IMR-90 (cell line): ENCODE data around the gene SHROOM4. TPM values are rescaled to one million over a fixed set of nuclear protein-coding genes. Genes with fewer than 3 reads are reported as not detected.
A peak's percentile ranks its signal among the peaks of the same experiment; 100 is the strongest.

Experiments
- ATAC-seq: fragments of 200-7000 bp; cut with Tn5 transposase; 2 replicates; pipeline ENCODE4 v1.9.1; 2020; ENCODE audit warnings: low read depth, mild to moderate bottlenecking, moderate library complexity
- BruUV-seq: library from RNA; stranded (reverse); fragments of 400-500 nt; replicated peaks from 2 replicates; lab custom pipeline; 2021; lab: Mats Ljungman, UMichigan
- CTCF ChIA-PET: fragments of 300-600 bp; formaldehyde crosslinking; extraction: SDS; loops from one replicate; lab custom pipeline; 2021; ENCODE audit warnings: antibody characterized with exemption; lab: Yijun Ruan, JAX
- POLR2A ChIA-PET: fragments of 300-600 bp; sonication (Branson Sonifier 250); formaldehyde crosslinking; loops from one replicate; lab custom pipeline; 2022; ENCODE audit warnings: antibody characterized with exemption; ENCODE audit not compliant: unreplicated experiment; lab: Charles Lee
- DNase-seq: peaks from one replicate; pipeline ENCODE4 v3.0.0; 2013
- H2AFZ ChIP-seq: replicated peaks from 2 replicates; pipeline ENCODE3; 2013; ENCODE audit warnings: low read length, mild to moderate bottlenecking; ENCODE audit not compliant: poor library complexity
- H2AK5ac ChIP-seq: 2 replicates; pipeline ENCODE4 v1.6.1; 2013; ENCODE audit warnings: low read depth, low read length, inconsistent platforms
- H2AK9ac ChIP-seq: replicated peaks from 2 replicates; pipeline ENCODE3; 2013; ENCODE audit warnings: mild to moderate bottlenecking, low read depth, low read length, moderate library complexity; ENCODE audit not compliant: poor library complexity
- H2BK120ac ChIP-seq: 2 replicates; pipeline ENCODE4 v1.6.1; 2013; ENCODE audit warnings: low read depth, low read length, inconsistent platforms
- H2BK15ac ChIP-seq: 3 replicates; pipeline ENCODE4 v1.6.1; 2013; ENCODE audit warnings: low read depth, low read length, inconsistent platforms
- H2BK20ac ChIP-seq: 2 replicates; pipeline ENCODE4 v1.6.1; 2013; ENCODE audit warnings: low read depth, mild to moderate bottlenecking, inconsistent platforms, low read length, moderate library complexity
- H2BK5ac ChIP-seq: 2 replicates; pipeline ENCODE4 v1.6.1; 2013; ENCODE audit warnings: mild to moderate bottlenecking, low read depth, low read length, inconsistent platforms; ENCODE audit not compliant: poor library complexity, severe bottlenecking
- H3K14ac ChIP-seq: replicated peaks from 2 replicates; pipeline ENCODE4 v1.6.1; 2013; ENCODE audit warnings: low read depth, low read length, inconsistent platforms
- H3K18ac ChIP-seq: 2 replicates; pipeline ENCODE4 v1.6.1; 2013; ENCODE audit warnings: low read depth, low read length, control low read depth
- H3K23ac ChIP-seq: 2 replicates; pipeline ENCODE4 v1.6.1; 2013; ENCODE audit warnings: low read depth, low read length, inconsistent platforms
- H3K27ac ChIP-seq: 2 replicates; pipeline ENCODE4 v1.5.1; 2013; ENCODE audit warnings: mild to moderate bottlenecking, control low read depth, low read length; ENCODE audit not compliant: insufficient read depth
- H3K27me3 ChIP-seq: 2 replicates; pipeline ENCODE4 v1.6.1; 2013; ENCODE audit warnings: low read length; ENCODE audit not compliant: control insufficient read depth, insufficient read depth
- H3K36me3 ChIP-seq: 2 replicates; pipeline ENCODE4 v1.6.1; 2013; ENCODE audit warnings: low read length, mixed read lengths; ENCODE audit not compliant: control insufficient read depth, insufficient read depth
- H3K4ac ChIP-seq: 2 replicates; pipeline ENCODE4 v1.6.1; 2013; ENCODE audit warnings: low read depth, low read length, inconsistent platforms
- H3K4me1 ChIP-seq: 2 replicates; pipeline ENCODE4 v1.6.1; 2013; ENCODE audit warnings: low read length, mixed read lengths; ENCODE audit not compliant: control insufficient read depth, insufficient read depth
- H3K4me2 ChIP-seq: 2 replicates; pipeline ENCODE4 v1.6.1; 2013; ENCODE audit warnings: low read depth, mild to moderate bottlenecking, control low read depth, low read length, moderate library complexity
- H3K4me3 ChIP-seq: 2 replicates; pipeline ENCODE4 v1.5.1; 2013; ENCODE audit warnings: low read depth, mild to moderate bottlenecking, control low read depth, low read length, moderate library complexity; ENCODE audit not compliant: insufficient read depth
- H3K56ac ChIP-seq: 2 replicates; pipeline ENCODE4 v1.6.1; 2013; ENCODE audit warnings: low read length, inconsistent platforms; ENCODE audit not compliant: insufficient read depth; ENCODE audit errors: extremely low read depth
- H3K79me1 ChIP-seq, 2 experiments: 2 replicates each; pipeline ENCODE4 v1.6.1; 2013; ENCODE audit warnings: low read length in 2 of 2, inconsistent platforms in 1 of 2, low read depth in 1 of 2
- H3K9ac ChIP-seq: 2 replicates; pipeline ENCODE4 v1.6.1; 2013; ENCODE audit warnings: low read depth, low read length, control low read depth
- H3K9me1 ChIP-seq: 2 replicates; pipeline ENCODE4 v1.6.1; 2013; ENCODE audit warnings: low read length, inconsistent platforms; ENCODE audit not compliant: insufficient read depth
- H3K9me3 ChIP-seq: 2 replicates; pipeline ENCODE4 v1.6.1; 2013; ENCODE audit warnings: low read length; ENCODE audit not compliant: control insufficient read depth, insufficient read depth
- H4K20me1 ChIP-seq: 2 replicates; pipeline ENCODE4 v1.6.1; 2013; ENCODE audit warnings: low read length, inconsistent platforms; ENCODE audit not compliant: insufficient read depth
- H4K5ac ChIP-seq: 2 replicates; pipeline ENCODE4 v1.6.1; 2013; ENCODE audit warnings: mild to moderate bottlenecking, low read depth, low read length, control low read depth
- H4K8ac ChIP-seq, 2 experiments: 2 replicates each; pipeline ENCODE4 v1.6.1; 2013; ENCODE audit warnings: low read depth in 2 of 2, low read length in 2 of 2, control low read depth in 1 of 2, inconsistent platforms in 1 of 2
- H4K91ac ChIP-seq: 2 replicates; pipeline ENCODE4 v1.6.1; 2013; ENCODE audit warnings: low read depth, low read length, inconsistent platforms; ENCODE audit not compliant: insufficient read depth
- BHLHE40 ChIP-seq: fragments of 150-350 bp; IDR thresholded peaks from 2 replicates; pipeline ENCODE4 v1.6.1; 2016; ENCODE audit warnings: mild to moderate bottlenecking, low read depth, low read length
- CEBPB ChIP-seq: IDR thresholded peaks from 2 replicates; pipeline ENCODE4 v1.6.1; 2012; ENCODE audit warnings: low read depth, low read length, improper control_type of control experiment
- CHD1 ChIP-seq: IDR thresholded peaks from 2 replicates; pipeline ENCODE4 v1.6.1; 2012; ENCODE audit warnings: low read depth, low read length, improper control_type of control experiment
- FOS ChIP-seq: fragments of 150-350 bp; IDR thresholded peaks from 2 replicates; pipeline ENCODE4 v1.6.1; 2016; ENCODE audit warnings: low read depth, low read length
- MAFK ChIP-seq: IDR thresholded peaks from 2 replicates; pipeline ENCODE4 v1.6.1; 2012; ENCODE audit warnings: low read depth, low read length, improper control_type of control experiment
- MAZ ChIP-seq: IDR thresholded peaks from 2 replicates; pipeline ENCODE4 v1.6.1; 2012; ENCODE audit warnings: low read depth, mild to moderate bottlenecking, low read length, improper control_type of control experiment, moderate library complexity, borderline replicate concordance
- MXI1 ChIP-seq: IDR thresholded peaks from 2 replicates; pipeline ENCODE4 v1.6.1; 2012; ENCODE audit warnings: low read depth, mild to moderate bottlenecking, low read length, moderate library complexity, borderline replicate concordance
- NFE2L2 ChIP-seq: fragments of 150-350 bp; IDR thresholded peaks from 2 replicates; pipeline ENCODE4 v1.6.1; 2016; ENCODE audit warnings: low read depth, mild to moderate bottlenecking, low read length
- POLR2A ChIP-seq: IDR thresholded peaks from 2 replicates; pipeline ENCODE4 v1.6.1; 2012; ENCODE audit warnings: mild to moderate bottlenecking, low read depth, low read length
- RAD21 ChIP-seq: IDR thresholded peaks from 2 replicates; pipeline ENCODE4 v1.6.1; 2012; ENCODE audit warnings: low read length, improper control_type of control experiment
- RCOR1 ChIP-seq: IDR thresholded peaks from 2 replicates; pipeline ENCODE4 v1.6.1; 2012; ENCODE audit warnings: mild to moderate bottlenecking, low read length, improper control_type of control experiment; ENCODE audit not compliant: insufficient replicate concordance
- RFX5 ChIP-seq: IDR thresholded peaks from 2 replicates; pipeline ENCODE4 v1.8.0; 2012; ENCODE audit warnings: low read depth, mild to moderate bottlenecking, low read length, moderate library complexity
- SMC3 ChIP-seq: fragments of 150-350 bp; IDR thresholded peaks from 2 replicates; pipeline ENCODE4 v1.6.1; 2016; ENCODE audit warnings: low read depth, mild to moderate bottlenecking, antibody characterized with exemption, low read length, moderate library complexity
- WGBS, 2 experiments: methylation state at CpG; one replicate each; pipeline versions ENCODE4 v1.1.5 to v1.1.7; 2013; ENCODE audit warnings: missing lambda C conversion rate in 2 of 2; ENCODE audit not compliant: insufficient read length in 1 of 2; ENCODE audit errors: extremely low coverage in 2 of 2; 5-methylcytosine and 5-hydroxymethylcytosine counted together
- dilution Hi-C: fragments of 300-500 bp; cut with HindIII; formaldehyde crosslinking; loops from one replicate; pipeline ENCODE4 v1.14.3; 2018; ENCODE audit warnings: low sequenced_read_pairs; ENCODE audit not compliant: unreplicated experiment
- in situ Hi-C: fragments of 300-500 bp; cut with MboI; formaldehyde crosslinking; loops from 3 replicates; pipeline ENCODE4 v1.14.3; 2019; ENCODE audit warnings: low sequenced_read_pairs, inconsistent platforms, mixed read lengths
- intact Hi-C: fragments of 100-400 bp; cut with micrococcal nuclease; formaldehyde crosslinking; loops from 2 replicates; pipeline ENCODE4 v1.10.0; 2022
- polyA plus RNA-seq, 3 experiments: library from polyadenylated mRNA; depleted of rRNA; stranded (reverse); fragments of >200 nt; gene quantifications; 2 replicates each; pipeline ENCODE4 v1.2.3, GENCODE V29; 2012; ENCODE audit warnings: low replicate concordance in 1 of 3
- total RNA-seq: library from RNA; depleted of rRNA; stranded (reverse); fragments of >200 nt; gene quantifications from 2 replicates; pipeline ENCODE4 v1.2.3, GENCODE V29; 2012
- TF ChIP-seq, protein P1 (sequence below): fragments of 150-350 bp; IDR thresholded peaks from 2 replicates; pipeline ENCODE4 v1.6.1; 2016; ENCODE audit warnings: low read depth, mild to moderate bottlenecking, low read length, moderate library complexity, borderline replicate concordance
- TF ChIP-seq, protein P2 (sequence below): fragments of 150-350 bp; IDR thresholded peaks from 2 replicates; pipeline ENCODE4 v1.6.1; 2017; ENCODE audit warnings: mild to moderate bottlenecking, antibody characterized with exemption, low read length, low read depth
- TF ChIP-seq, protein P3 (sequence below): conservative IDR thresholded peaks from 2 replicates; pipeline ENCODE4 v1.5.1; 2012; ENCODE audit warnings: mild to moderate bottlenecking, low read depth, low read length, improper control_type of control experiment

SHROOM4 gene
- total and polyA plus RNA-seq, 2 of the 4 experiments (the other 2 are of a cell fraction): 1.0 to 2.2 TPM

DNA sequence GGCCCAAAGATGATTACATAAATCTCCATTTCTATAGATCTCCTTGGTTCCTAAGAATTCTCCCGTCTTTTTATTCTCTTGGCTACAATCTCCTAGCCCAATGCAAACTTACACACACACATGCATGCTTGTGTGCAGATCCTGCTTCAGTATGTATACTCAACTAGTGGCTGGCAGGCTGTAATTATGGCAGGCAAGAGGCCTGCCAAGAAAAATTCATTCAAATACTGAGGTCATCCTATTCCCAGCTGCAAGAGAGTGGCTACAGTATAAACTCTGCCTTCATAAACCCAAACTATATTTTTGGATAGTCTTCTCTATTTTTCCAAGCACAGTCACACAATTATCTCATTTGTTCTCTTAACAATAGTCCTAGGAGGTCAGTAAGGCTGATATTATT lies 95.2 kb downstream of the SHROOM4 start:
- Histone ChIP-seq H4K8ac (no peak overlapping the region), H3K36me3 (no peaks in the 10 kb centered on the region), H3K23ac (no peak overlapping the region), H3K9me3 (no peaks in the 10 kb centered on the region), H3K79me1 (no peaks in the 10 kb centered on the region), H2BK120ac (no peak overlapping the region), H3K4ac (no peak overlapping the region), H3K27me3 (peaks cover 2% of the 10 kb centered on the region; the same call in 1 of the 2 replicates), H3K56ac (no peak overlapping the region), H2BK20ac (0 out of 2 replicates have a peak overlapping the region, but pooled peaks have one; percentile 10), H3K9me1 (peaks cover 2% of the 10 kb centered on the region; the same call in 1 of the 2 replicates), H2BK5ac (no peak overlapping the region), H4K5ac (no peak overlapping the region), H3K9ac (no peak overlapping the region), H3K4me2 (no peak overlapping the region), H2AK5ac (no peak overlapping the region), H4K91ac (no peak overlapping the region), H2AK9ac (no peak overlapping the region), H2BK15ac (no peak overlapping the region), H3K14ac (no peak overlapping the region), H4K20me1 (no peaks in the 10 kb centered on the region), H3K27ac (no peak overlapping the region; the same call in 1 of the 2 replicates), H3K4me1 (peaks cover 12% of the 10 kb centered on the region), H3K18ac (peak overlapping the region; percentile 59; the same call in 1 of the 2 replicates), H2AFZ (no peak overlapping the region), H3K4me3 (no peak overlapping the region)
- in situ Hi-C loops: no loop called here
- no CpG with 5 or more reads among the region's 1 CpG for WGBS, 2 experiments
- dilution Hi-C loops: no loop called here
- ATAC-seq: peak; percentile 69
- no TSS peak for BruUV-seq
- intact Hi-C loops: no loop called here
- no peak for TF ChIP-seq MAFK
- no peak for TF ChIP-seq BHLHE40
- TF ChIP-seq CEBPB: no peak
- TF ChIP-seq CHD1: no peak
- no peak for TF ChIP-seq NFE2L2
- TF ChIP-seq MXI1: no peak
- TF ChIP-seq, protein P1, sequence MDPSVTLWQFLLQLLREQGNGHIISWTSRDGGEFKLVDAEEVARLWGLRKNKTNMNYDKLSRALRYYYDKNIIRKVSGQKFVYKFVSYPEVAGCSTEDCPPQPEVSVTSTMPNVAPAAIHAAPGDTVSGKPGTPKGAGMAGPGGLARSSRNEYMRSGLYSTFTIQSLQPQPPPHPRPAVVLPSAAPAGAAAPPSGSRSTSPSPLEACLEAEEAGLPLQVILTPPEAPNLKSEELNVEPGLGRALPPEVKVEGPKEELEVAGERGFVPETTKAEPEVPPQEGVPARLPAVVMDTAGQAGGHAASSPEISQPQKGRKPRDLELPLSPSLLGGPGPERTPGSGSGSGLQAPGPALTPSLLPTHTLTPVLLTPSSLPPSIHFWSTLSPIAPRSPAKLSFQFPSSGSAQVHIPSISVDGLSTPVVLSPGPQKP: no peak
- TF ChIP-seq MAZ: no peak
- TF ChIP-seq, protein P2, sequence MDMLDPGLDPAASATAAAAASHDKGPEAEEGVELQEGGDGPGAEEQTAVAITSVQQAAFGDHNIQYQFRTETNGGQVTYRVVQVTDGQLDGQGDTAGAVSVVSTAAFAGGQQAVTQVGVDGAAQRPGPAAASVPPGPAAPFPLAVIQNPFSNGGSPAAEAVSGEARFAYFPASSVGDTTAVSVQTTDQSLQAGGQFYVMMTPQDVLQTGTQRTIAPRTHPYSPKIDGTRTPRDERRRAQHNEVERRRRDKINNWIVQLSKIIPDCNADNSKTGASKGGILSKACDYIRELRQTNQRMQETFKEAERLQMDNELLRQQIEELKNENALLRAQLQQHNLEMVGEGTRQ: no peak
- TF ChIP-seq POLR2A: no peak
- TF ChIP-seq, protein P3, sequence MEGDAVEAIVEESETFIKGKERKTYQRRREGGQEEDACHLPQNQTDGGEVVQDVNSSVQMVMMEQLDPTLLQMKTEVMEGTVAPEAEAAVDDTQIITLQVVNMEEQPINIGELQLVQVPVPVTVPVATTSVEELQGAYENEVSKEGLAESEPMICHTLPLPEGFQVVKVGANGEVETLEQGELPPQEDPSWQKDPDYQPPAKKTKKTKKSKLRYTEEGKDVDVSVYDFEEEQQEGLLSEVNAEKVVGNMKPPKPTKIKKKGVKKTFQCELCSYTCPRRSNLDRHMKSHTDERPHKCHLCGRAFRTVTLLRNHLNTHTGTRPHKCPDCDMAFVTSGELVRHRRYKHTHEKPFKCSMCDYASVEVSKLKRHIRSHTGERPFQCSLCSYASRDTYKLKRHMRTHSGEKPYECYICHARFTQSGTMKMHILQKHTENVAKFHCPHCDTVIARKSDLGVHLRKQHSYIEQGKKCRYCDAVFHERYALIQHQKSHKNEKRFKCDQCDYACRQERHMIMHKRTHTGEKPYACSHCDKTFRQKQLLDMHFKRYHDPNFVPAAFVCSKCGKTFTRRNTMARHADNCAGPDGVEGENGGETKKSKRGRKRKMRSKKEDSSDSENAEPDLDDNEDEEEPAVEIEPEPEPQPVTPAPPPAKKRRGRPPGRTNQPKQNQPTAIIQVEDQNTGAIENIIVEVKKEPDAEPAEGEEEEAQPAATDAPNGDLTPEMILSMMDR: no peak
- no peak for TF ChIP-seq RCOR1
- no peak for TF ChIP-seq RFX5
- no peak for TF ChIP-seq SMC3
- no peak for TF ChIP-seq FOS
- no peak for TF ChIP-seq RAD21
- POLR2A ChIA-PET: no interaction called here
- CTCF ChIA-PET: no interaction called here
- DNase-seq: peak; percentile 63
